Measurements from ENCODE around the gene MARCHF3.

MARCHF3 gene

DNA sequence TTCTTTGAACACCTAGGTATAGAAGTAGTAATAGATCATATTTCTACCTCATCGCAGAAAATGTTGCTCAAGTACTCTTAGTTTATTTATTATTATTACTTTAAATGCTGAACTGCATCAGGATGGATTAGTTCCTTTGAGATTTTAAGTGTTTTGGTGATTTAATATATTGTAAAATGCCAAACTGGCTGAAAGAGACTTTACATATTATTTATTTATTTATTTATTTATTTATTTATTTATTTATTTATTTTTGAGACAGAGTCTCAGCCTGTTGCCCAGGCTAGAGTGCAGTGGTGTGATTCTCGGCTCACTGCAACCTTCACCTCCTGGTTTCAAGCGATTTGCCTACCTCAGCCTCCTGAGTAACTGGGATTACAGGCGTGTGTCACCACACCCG lies 211.1 kb downstream of the MARCHF3 start:
- DNase-seq (ENCODE audit: low read depth): no peak
- TF ChIP-seq, protein P1, sequence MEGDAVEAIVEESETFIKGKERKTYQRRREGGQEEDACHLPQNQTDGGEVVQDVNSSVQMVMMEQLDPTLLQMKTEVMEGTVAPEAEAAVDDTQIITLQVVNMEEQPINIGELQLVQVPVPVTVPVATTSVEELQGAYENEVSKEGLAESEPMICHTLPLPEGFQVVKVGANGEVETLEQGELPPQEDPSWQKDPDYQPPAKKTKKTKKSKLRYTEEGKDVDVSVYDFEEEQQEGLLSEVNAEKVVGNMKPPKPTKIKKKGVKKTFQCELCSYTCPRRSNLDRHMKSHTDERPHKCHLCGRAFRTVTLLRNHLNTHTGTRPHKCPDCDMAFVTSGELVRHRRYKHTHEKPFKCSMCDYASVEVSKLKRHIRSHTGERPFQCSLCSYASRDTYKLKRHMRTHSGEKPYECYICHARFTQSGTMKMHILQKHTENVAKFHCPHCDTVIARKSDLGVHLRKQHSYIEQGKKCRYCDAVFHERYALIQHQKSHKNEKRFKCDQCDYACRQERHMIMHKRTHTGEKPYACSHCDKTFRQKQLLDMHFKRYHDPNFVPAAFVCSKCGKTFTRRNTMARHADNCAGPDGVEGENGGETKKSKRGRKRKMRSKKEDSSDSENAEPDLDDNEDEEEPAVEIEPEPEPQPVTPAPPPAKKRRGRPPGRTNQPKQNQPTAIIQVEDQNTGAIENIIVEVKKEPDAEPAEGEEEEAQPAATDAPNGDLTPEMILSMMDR (IDR thresholded peaks at IDR 0.05; ENCODE audit: insufficient read depth, low read depth, low read length, missing control alignments): no peak
- H3K4me3 ChIP-seq (ENCODE audit: low read length): no peak overlapping the region

DNA sequence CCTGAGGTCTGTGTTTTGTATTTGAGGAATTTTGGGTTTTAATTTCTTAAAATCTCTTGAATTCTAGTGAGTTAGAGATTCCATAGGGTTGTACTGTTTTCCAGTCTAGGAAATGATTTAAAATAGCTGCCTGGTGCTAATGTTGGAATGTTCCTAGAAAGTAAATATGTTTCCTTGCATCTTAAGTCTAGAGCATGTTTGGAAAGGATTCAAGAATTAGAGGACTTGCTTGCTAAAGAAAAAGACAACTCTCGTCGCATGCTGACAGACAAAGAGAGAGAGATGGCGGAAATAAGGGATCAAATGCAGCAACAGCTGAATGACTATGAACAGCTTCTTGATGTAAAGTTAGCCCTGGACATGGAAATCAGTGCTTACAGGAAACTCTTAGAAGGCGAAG lies 211.6 kb downstream of the MARCHF3 start:
- TF ChIP-seq, protein P1 (IDR thresholded peaks at IDR 0.05; ENCODE audit: insufficient read depth, low read depth, low read length, missing control alignments): no peak
- no peak for DNase-seq (ENCODE audit: low read depth)
- no peak overlapping the region for H3K4me3 ChIP-seq (ENCODE audit: low read length)
